GM19463 (cell line): ENCODE measurements around the gene NLRC5.

Experiments
- ATAC-seq: cut with Tn5 transposase; IDR thresholded peaks from one replicate; pipeline ENCODE4 v1.9.1; 2021; ENCODE audit warnings: mild to moderate bottlenecking, moderate library complexity; ENCODE audit not compliant: unreplicated experiment

Gene NLRC5

DNA sequence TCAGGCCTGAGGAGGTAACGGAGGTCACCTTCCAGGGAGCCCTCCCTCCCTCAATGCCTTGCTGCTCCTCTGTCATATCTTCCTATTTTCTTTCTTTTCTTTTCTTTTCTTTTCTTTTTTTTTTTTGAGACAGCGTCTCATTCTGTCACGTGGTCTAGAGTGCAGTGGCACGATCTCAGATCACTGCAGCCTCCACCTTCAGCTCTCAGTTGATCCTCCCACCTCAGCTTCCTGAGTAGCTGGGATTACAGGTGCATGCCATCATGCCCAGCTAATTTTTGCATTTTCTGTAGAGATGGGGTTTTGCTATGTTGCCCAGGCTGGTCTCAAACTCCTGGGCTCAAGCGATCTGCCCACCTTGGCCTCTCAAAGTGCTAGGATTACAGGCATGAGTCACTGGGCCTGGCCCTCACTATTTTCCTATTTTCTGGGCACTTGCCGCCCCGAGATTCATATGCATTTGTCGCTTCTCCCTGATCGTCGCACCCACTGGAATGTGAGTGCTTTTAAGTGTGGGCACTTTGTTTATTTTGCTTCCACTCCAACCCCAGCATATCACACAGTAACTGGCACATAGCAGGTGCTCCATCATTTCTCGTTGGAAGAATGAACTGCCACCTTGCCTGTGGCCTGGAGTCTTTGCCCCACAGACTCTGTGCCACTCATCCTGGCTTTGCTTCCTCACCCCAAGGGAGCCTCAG is 134.8 kb downstream of the NLRC5 start:
- ATAC-seq, result no peak

DNA sequence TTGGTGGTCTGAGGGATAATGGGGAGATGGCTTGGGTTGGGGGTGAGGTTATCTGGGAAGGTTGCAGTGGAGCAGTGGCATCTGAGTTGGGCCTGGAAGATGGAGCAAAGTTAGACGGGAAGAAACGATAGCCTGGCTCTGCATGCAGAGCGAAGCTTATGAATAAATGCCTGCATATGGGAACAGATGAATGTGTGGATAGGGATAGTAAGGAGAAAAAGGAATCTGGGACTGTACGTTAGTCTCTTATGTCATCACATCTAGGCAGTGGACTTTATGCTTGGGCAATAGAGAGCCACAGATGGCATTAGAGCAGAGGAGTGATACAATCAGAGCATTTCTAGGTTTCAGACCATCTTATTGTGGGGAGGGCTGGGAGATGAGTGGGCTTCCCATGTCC is 136.0 kb downstream of the NLRC5 start:
- ATAC-seq, result no peak

DNA sequence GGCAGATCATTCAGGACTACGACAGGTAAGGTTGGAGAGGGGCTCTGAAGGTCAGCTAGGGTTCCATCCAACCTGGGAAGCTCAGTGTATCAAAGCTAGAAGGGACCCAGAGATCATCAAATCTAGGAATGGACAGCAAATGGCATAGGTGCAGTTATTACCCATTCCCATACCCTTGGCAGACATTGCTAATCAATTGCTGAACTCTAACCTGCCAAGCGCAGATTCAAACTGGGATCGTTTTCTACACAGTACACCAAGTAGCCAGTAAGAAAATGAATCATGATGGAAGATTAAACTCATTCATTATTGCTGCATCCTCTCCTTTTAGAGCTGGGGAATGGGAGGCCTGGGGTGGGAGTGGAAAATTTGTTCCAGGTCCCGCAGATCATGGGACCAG is 136.6 kb downstream of the NLRC5 start:
- no peak for ATAC-seq

DNA sequence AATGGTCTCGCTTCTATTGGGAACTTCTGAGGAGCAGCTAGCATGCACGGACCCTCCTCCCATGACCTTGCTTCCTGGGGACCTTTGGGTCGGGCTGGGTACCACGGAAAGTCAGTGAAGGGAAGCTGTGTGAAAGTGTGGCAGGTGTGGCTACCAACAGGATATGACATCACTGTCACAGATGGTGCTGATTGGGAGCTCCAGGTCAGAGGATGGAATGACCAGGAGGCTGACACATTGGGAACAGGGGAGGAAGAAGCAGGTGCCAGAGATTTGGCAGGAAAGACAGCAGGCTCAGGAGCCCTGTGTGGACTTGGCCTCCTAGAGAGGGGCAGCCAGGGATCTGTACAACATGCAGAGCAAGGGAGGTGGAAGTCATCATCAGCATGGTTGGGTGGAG is 137.1 kb downstream of the NLRC5 start:
- ATAC-seq, result no peak

DNA sequence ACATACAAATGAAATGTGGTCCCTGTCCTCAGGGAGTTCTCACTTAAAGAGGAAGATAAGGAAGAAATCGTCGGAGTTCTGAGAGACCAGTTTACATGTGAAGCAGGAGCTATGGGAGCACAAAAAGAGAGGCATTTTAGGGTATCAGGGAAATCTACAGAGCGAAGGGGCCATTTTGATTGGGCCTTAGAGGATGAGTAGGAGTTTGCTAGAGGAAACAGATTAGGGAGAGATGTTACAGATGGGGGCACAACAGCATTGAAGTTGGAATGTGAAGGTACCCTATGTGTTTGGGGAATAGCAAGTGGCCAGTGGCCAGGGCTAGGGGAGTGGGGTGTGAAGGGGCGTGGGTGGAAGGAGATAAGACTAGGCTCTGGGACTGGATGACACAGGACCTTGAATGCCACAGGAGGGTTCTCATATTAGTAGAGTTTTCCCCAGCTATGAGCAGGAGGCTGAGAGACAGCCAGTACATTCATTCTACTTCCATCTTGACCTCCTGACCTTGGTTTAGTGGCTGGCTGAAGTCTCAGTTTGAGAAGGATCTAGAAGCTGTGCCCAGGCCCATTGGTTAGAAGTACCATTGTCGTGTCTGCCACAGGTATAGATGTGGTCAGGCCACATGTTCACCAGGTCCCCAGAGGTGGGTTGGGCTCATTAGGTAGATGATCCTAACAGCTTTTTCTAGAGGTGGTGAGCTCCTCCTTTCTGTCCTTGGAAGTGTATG is 137.8 kb downstream of the NLRC5 start:
- peak; percentile 70 for ATAC-seq

DNA sequence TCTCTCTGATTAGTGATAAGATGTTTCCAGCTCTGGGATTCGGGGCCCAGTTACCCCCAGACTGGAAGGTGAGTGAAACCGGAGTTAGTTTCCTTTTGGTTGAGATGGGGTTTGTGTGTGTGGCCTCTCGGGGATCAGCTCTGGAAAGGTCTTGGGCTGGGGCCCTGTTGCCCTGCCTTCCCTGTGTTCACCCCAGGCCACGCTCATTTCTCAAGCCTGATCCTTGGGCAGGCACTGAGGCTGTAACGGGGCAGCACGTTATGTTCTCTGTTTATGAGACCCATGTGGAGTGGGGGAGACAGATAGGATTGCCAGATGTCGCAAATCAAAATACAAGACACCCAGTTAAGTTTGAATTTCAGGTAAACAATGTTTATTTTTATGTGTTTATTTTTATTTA is 138.5 kb downstream of the NLRC5 start:
- no peak for ATAC-seq

DNA sequence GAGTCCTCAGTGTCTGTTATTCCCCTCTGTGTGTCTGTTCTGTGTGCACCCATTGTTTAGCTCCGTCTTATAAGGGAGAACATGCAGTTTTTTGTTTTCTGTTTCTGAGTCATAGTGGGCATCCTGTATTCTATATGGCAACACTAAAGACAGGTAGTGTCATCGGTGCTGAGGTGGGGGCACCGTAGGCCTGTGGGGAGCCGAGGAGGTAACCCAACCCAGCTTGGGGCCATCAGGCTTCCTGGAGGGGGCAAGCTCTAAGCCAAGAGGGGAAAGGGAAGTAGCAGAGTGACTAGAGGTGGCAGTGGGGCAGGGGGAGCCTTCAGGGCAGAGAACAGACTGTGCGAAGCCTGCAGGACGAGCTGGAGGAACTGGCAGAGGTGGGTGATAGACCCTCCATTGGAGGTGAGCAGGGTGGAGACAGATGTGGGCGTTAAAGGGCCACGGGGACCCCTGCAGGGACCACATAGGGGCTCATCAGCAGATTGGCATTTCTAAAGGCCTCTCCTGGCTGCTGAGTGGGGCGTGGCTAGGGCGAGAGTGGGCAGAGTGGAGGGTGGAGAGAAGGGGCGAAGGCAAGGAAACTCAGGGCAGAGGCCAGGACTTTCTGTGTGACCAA is 139.5 kb downstream of the NLRC5 start:
- ATAC-seq, result peak; percentile 46

DNA sequence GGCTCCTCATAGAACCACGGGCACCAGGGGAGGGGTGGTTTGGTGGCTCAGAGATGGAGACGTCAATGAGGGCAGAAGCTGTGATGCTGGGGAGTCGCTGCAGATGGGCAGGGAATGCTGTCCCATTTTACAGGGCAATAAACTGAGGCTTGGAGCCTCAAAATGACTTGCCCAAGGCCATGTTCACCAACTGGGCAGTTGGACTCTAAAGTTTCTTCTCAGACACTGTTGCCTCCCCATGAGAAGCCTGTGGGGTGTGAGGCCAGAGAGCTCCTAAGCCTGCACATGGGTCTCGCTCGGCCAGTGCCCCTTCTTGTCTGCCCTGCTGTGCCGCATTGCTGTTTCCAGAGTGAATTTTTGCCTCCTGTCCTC is 141.6 kb downstream of the NLRC5 start:
- no peak for ATAC-seq

DNA sequence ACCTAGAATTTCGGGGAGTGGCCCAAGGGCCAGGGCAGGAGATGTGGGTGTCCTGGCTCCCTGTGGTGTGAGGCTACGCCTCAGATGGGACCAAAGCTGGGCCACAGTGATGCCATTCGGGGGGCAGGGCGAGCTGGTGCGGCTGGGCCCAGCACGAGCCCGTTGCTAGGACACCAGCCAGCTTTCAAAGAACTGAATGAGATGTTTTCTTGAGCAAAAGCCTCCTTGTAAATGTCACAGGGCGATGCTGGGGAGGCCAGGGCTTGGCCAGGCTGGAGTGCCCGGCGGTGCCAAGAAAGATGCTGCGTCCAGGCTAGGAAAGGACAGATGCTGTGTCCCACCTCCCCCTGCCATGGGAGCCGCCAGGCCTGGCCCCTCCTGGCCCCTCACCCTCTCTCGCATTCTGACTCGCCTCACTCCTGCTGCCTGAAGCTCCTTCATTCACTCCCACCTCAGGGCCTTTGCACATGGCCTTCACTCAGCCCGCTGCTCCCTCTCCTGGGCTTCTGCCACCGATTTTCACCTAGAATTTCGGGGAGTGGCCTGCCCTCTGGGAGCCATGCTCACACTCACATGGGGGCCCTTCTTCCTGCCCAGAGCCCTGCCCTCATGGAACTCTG is 142.1 kb downstream of the NLRC5 start:
- no peak for ATAC-seq

DNA sequence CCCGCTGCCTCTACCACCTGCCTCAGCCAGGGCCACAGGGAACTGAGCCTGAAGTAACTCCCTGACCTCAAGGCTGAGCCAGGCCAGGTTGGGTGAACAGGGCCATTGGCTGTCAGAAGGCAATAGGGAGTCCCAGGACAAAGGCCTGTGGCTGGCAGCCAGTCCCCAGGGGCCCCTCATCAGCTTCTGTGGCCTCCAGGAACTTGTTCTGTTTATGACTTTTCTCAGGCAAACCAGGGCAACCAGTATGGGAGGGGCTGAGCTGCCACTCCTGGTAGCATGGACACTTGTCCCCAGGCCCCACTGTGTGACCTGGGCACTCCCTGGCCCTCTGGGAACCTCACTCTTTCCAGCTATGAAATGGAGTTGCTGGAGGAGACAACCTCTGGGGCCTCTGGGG is 143.1 kb downstream of the NLRC5 start:
- no peak for ATAC-seq

DNA sequence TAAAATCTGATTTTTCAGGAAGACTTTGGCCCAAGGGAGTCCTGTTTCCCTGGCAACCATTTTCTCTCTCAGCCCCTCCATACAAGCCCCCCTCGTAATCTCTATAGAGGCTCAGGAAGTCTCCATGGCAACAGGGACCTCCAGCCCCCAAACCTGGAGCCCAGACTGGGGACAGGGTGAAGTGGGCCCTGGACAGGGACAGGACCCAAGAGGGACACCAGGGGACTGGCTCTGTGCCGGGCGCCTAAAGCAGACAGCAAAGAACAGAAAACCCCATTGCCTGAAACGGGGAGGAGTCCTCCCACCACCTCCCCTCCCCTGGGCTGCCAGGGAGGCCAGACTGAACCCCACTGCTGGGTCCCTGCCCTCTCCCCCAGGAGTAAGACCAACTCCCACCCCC is 143.7 kb downstream of the NLRC5 start:
- ATAC-seq, result no peak
